ENCODE measurements around the gene MRPS6.

Gene MRPS6

GRCh38 chr21:34183331-34183928 lies 110.1 kb downstream of the MRPS6 start:
- DNase-seq, result no peak

DNA sequence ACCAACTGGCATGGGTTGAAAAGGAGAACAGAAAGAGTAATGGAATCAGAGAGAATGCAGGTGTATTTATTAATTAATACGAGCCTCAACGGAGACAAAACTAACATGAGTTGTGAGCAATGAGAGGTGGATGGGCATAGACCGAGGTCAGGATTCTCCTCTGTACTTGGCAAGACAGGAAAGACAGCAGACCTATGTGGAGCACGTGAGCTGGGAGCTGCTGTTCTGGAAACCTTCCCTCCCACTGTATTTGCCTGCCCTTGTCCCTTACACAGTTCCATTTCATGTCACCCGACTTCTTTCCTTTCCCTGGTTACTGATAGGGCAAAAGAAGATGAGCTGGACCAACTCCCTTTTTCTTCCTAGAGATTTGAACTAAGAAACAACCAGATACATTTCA lies 110.9 kb downstream of the MRPS6 start:
- no peak for DNase-seq

DNA sequence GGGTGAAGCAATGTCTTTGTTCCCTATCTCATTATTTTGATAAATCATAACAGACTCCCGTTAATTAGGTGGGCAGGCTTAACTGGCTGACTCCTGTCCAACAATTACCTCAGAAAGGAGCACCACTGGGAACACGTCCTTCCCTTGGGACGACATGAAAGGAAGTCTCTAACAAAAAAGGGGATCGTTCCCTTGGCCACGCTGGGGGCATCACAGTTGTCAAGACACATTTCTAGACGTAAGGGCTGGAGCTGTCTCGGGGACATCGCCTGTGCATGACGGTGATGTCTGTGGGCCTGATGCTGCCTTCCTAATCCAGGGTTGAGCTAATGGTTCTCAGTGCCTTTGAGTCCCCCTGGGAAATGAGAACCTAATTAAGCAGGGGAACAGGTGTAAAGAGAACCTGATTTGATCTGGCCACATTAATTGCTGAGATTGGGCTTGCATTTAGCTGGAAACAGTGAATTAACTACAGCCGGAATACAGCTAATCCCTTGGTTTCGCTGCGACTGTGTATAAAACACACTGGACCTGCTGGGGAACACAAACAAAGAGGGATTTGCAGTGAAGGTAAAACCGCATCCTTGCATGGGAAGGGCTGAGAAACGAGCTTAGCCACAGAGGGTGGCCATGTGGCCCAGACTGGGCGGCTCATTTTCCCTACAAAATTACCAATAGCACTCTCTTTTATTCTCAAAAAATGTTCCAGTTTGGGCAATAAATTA lies 111.8 kb downstream of the MRPS6 start:
- no peak for DNase-seq

DNA sequence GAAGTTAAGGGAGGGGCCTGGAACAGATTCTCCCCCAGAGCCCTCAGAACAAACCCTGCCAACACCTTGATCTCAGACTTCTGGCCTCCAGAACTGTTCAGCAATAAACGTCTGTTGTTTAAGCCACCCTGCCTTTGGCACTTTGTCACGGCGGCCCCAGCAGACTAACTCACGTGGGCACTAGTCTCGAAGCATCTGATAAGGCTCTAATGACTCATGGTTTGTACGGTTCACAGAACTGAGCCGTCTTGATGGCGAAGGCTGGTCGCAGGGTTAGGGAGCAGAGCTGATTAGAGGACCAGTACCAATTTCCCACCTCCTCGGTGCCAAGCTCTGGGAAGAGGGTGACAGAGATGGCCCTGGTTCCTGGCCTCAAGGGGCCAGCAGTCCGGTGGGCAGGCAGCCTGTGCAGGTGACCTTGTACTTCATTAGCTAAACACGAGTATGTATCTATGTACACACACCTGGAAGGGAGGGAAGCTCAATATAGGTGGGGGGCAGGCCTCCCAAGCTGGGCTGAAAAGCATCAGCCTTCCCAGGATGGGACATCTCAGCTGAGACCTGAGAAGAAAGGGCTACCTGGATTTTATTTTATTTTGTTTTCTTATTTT lies 112.8 kb downstream of the MRPS6 start:
- no peak for DNase-seq

DNA sequence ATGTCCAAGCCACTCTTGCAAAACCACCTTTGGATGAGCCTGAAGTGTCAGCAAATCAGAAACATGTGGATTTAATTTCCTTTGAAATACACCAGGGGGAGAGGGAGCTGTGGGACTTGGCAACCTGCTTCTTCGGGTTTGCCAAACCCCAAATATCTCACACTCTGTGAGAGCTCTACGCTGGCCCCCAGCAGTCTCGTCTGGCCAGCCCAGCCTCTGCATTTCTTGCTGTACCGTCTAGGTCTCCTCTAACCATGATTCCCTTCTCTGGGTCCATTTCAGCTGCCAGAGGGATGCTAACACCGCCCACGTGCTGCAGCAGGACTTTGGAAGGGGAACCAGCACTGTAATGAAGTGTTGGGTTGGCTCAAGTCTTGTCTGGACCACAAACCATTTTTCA lies 114.6 kb downstream of the MRPS6 start:
- no peak for DNase-seq

- no peak for DNase-seq
Observed at GRCh38 chr21:34189506-34189905, 116.1 kb downstream of the MRPS6 start.

DNA sequence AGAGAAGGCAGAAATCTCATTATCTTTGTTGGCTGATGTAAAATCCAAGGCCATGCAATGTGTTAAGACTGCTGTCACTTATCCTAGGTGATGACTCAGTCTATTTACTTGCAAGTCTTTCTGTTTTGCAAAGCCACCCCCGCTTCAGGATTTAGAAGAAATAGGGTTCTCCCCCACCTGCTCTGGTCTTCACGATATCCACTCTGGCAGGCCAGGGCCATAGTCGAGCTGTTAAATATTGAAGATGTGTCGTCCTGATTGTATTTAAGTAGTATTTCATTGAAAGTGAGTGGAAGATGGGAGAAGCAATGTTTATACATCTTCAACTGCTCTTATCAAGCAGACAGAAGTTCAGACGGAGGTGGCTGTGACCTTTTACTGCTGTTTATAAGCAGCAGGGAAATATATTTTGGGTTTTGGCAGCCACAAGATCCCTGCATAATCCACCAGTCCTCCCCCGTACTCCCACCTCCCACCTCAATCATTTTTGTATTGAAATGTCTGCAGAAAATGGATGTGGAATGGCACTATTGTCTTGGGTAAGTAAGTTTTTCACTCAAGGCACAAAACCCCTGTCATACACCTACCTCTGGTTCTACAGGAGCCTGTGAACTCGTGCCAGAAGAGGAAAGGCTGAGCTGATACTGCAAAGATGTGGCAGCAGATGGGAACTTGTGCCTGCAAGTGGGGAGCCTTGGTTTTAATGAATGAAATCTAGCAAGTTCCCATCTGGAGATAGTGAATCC lies 117.4 kb downstream of the MRPS6 start:
- no peak for DNase-seq

GRCh38 chr21:34191876-34192275 lies 118.5 kb downstream of the MRPS6 start:
- DNase-seq, result no peak

Data from NCI-H1048 (cell line).